K562 (cell line): ENCODE data around the gene RYR3. TPM values are rescaled to one million over a fixed set of nuclear protein-coding genes. Genes with fewer than 3 reads are reported as not detected.
A peak's percentile ranks its signal among the peaks of the same experiment; 100 is the strongest.

Source experiments
- ATAC-seq: fragments of 200-7000 bp; cut with Tn5 transposase; 3 replicates; pipeline ENCODE4 v1.9.1; 2020; ENCODE audit warnings: moderate library complexity
- BruUV-seq: library from RNA; stranded (reverse); fragments of 400-500 nt; replicated peaks from 2 replicates; lab custom pipeline; 2021; lab: Mats Ljungman, UMichigan
- CTCF ChIA-PET: fragments of 300-600 bp; formaldehyde crosslinking; extraction: SDS; loops from one replicate; lab custom pipeline; 2021; ENCODE audit warnings: low intra/inter-chr PET ratio; lab: Yijun Ruan, JAX
- POLR2A ChIA-PET: fragments of 300-600, 350-650 bp; sonication (Branson Sonifier 250); formaldehyde crosslinking; extraction: SDS; loops from one replicate; lab custom pipeline; 2021; ENCODE audit warnings: antibody characterized with exemption, inconsistent platforms; lab: Yijun Ruan, JAX
- DNase-seq, 4 experiments: peaks; one replicate each; pipeline versions ENCODE4 v3.0.0 to v3.0.0-alpha.2; 2011 to 2018; ENCODE audit warnings: low spot score in 3 of 4, mixed read lengths in 3 of 4; ENCODE audit errors: extremely low read depth in 1 of 4
- FAIRE-seq: peaks from 2 replicates; lab custom pipeline; 2011; peaks lifted over from hg19 to GRCh38; lab: Jason Lieb, UNC
- H2AFZ ChIP-seq: 2 replicates; pipeline ENCODE4 v1.6.0; 2011; ENCODE audit warnings: low read depth, low read length, control low read depth, inconsistent platforms
- H3K27ac ChIP-seq: fragments of 200-600 bp; 3 replicates; pipeline ENCODE4 v1.8.0; 2011; ENCODE audit warnings: low read depth, mild to moderate bottlenecking, control low read depth, inconsistent platforms, low read length, moderate library complexity, mixed read lengths; ENCODE audit errors: extremely low read depth
- H3K27me3 ChIP-seq, 2 experiments: fragments of 300-600 bp in 1 of 2; 2 replicates in 1 of 2; 3 replicates in 1 of 2; pipeline versions ENCODE4 v1.6.0 to v1.8.0; 2011; ENCODE audit warnings: inconsistent platforms in 2 of 2, low read length in 2 of 2, mild to moderate bottlenecking in 1 of 2, mixed read lengths in 1 of 2, moderate library complexity in 1 of 2; ENCODE audit not compliant: control insufficient read depth in 2 of 2, insufficient read depth in 2 of 2
- H3K36me3 ChIP-seq: fragments of 300-600 bp; 3 replicates; pipeline ENCODE4 v1.8.0; 2011; ENCODE audit warnings: mild to moderate bottlenecking, low read length, inconsistent platforms; ENCODE audit not compliant: control insufficient read depth, insufficient read depth
- H3K4me1 ChIP-seq, 2 experiments: fragments of 200-600 bp in 1 of 2; replicated peaks in 1 of 2; 2 replicates in 1 of 2; 3 replicates in 1 of 2; pipeline versions ENCODE4 v1.5.1 to v1.8.0; 2011; ENCODE audit warnings: inconsistent platforms in 2 of 2, low read length in 2 of 2, mild to moderate bottlenecking in 1 of 2, mixed read lengths in 1 of 2, moderate library complexity in 1 of 2; ENCODE audit not compliant: control insufficient read depth in 2 of 2, insufficient read depth in 2 of 2
- H3K4me2 ChIP-seq: 2 replicates; pipeline ENCODE4 v1.6.1; 2011; ENCODE audit warnings: low read length, control low read depth, inconsistent platforms, mixed read lengths; ENCODE audit not compliant: insufficient read depth
- H3K4me3 ChIP-seq: fragments of 200-600 bp; sonication (generic), shearing (Covaris generic); 2 replicates; pipeline ENCODE4 v1.5.1; 2016; ENCODE audit warnings: control low read depth, inconsistent platforms
- H3K79me2 ChIP-seq: fragments of 200-600 bp; 3 replicates; pipeline ENCODE4 v1.8.0; 2011; ENCODE audit warnings: low read length, inconsistent platforms; ENCODE audit not compliant: control insufficient read depth, insufficient read depth
- H3K9ac ChIP-seq, 2 experiments: 2 replicates each; pipeline versions ENCODE4 v1.6.0 to v1.6.1; 2011; ENCODE audit warnings: low read depth in 2 of 2, low read length in 2 of 2, control low read depth in 1 of 2, inconsistent platforms in 1 of 2, mild to moderate bottlenecking in 1 of 2, mixed read lengths in 1 of 2; ENCODE audit not compliant: insufficient read depth in 1 of 2
- H3K9me1 ChIP-seq: one replicate; pipeline ENCODE4 v1.6.0; 2011; ENCODE audit warnings: inconsistent platforms, mild to moderate bottlenecking, low read length, moderate library complexity; ENCODE audit not compliant: control insufficient read depth, insufficient read depth
- H3K9me3 ChIP-seq: replicated peaks from 2 replicates; pipeline ENCODE4 v1.5.1; 2011; ENCODE audit warnings: low read depth, low read length, inconsistent platforms; ENCODE audit not compliant: control insufficient read depth, insufficient read depth
- H4K20me1 ChIP-seq: replicated peaks from 2 replicates; pipeline ENCODE4 v1.6.1; 2011; ENCODE audit warnings: low read length, inconsistent platforms, mixed read lengths; ENCODE audit not compliant: control insufficient read depth, insufficient read depth
- ARID3A ChIP-seq: IDR thresholded peaks from 2 replicates; pipeline ENCODE4 v1.6.1; 2012; ENCODE audit warnings: low read depth, low read length, improper control_type of control experiment, borderline replicate concordance
- CREBBP ChIP-seq: IDR thresholded peaks from one replicate; pipeline ENCODE4 v1.6.1; 2012; ENCODE audit warnings: low read depth, mild to moderate bottlenecking, control low read depth, inconsistent platforms, low read length
- HMGN3 ChIP-seq: IDR thresholded peaks from 2 replicates; pipeline ENCODE4 v1.6.1; 2011; ENCODE audit warnings: borderline replicate concordance, low read depth, mild to moderate bottlenecking, mixed read lengths, low read length; ENCODE audit not compliant: insufficient read length; ENCODE audit errors: extremely low read depth
- ILF3 ChIP-seq: fragments of 450-650 bp; IDR thresholded peaks from 2 replicates; pipeline ENCODE4 v1.6.1; 2018; ENCODE audit warnings: antibody characterized with exemption, mild to moderate bottlenecking, moderate library complexity, borderline replicate concordance
- RAD21 ChIP-seq, 2 experiments: fragments of 250-450 bp in 1 of 2; fragments of 450-650 bp in 1 of 2; sonication (Bioruptor Pico) in 1 of 2; formaldehyde crosslinking in 1 of 2; IDR thresholded peaks in 1 of 2; conservative IDR thresholded peaks in 1 of 2; 2 replicates each; pipeline versions ENCODE4 v1.4.0 to v1.8.0; 2020 to 2022; ENCODE audit warnings: mild to moderate bottlenecking in 2 of 2, moderate library complexity in 1 of 2
- REST ChIP-seq, 2 experiments: fragments of 450-650 bp; formaldehyde crosslinking in 1 of 2; IDR thresholded peaks; 2 replicates each; pipeline versions ENCODE4 v1.4.0 to v1.6.1; 2014 to 2020; ENCODE audit warnings: mild to moderate bottlenecking in 2 of 2, borderline replicate concordance in 1 of 2, low read depth in 1 of 2
- TCF7 ChIP-seq: sonication (generic); IDR thresholded peaks from 2 replicates; pipeline ENCODE4 v1.6.1; 2016; ENCODE audit warnings: antibody characterized with exemption, borderline replicate concordance
- WGBS: fragments of 100-300 bp; shearing (Covaris generic); methylation state at CpG from one replicate; pipeline ENCODE4 v1.1.6; 2016; ENCODE audit warnings: low coverage, mixed read lengths; ENCODE audit not compliant: insufficient coverage; ENCODE audit errors: missing lambda C conversion rate; 5-methylcytosine and 5-hydroxymethylcytosine counted together
- in situ Hi-C: fragments of 300-500 bp; cut with MboI; formaldehyde crosslinking; loops from 4 replicates; pipeline ENCODE4 v1.15.0; 2018; ENCODE audit warnings: inconsistent platforms, mixed read lengths
- intact Hi-C: fragments of 100-400 bp; cut with micrococcal nuclease; formaldehyde crosslinking; loops from 2 replicates; pipeline ENCODE4 v1.14.2; 2022
- polyA plus RNA-seq, 8 experiments: library from polyadenylated mRNA; depleted of rRNA in 4 of 8; stranded (reverse) in 5 of 8; unstranded in 3 of 8; fragments of >200 nt; fragmentation: Nextera tagmentation in 2 of 8; fragmentation: Illumina TruSeq in 1 of 8; extraction: Ambion mirVana in 2 of 8; extraction: Trizol in 1 of 8; gene quantifications; 2 replicates each; pipeline versions ENCODE4 v1.2.1 to v1.2.3, GENCODE V29; 2011 to 2014; ENCODE audit warnings: inconsistent platforms in 1 of 8, missing spikeins in 1 of 8
- total RNA-seq, 7 experiments: library from RNA; depleted of rRNA in 6 of 7; stranded (reverse); fragments of >200 nt in 6 of 7; fragmentation: Illumina TruSeq in 2 of 7; extraction: Trizol in 2 of 7; gene quantifications; 2 replicates each; pipeline versions ENCODE4 v1.2.1 to v1.2.3, GENCODE V29; 2011 to 2021; ENCODE audit warnings: low replicate concordance in 1 of 7

Gene RYR3
- total and polyA plus RNA-seq, 9 of the 15 experiments (the other 6 are each of a cell fraction or from before 2014, with no cell fraction given): 0.04 TPM; not detected in 8

- BruUV-seq: no TSS peak
- in situ Hi-C loops (loop anchor here (5.0 kb wide), 1 partner anchor 404 kb away; no protein-coding TSS in a partner anchor), intact Hi-C loops (loop anchor here (1.0 to 10.0 kb wide), 2 partner anchors 322 to 407 kb away; no protein-coding TSS in a partner anchor)
- no peaks in the 10 kb centered on the region for H3K9me3 ChIP-seq
- no peak overlapping the region for H3K4me3 ChIP-seq
- no peak overlapping the region for H2AFZ ChIP-seq
- H3K79me2 ChIP-seq: no peaks in the 10 kb centered on the region
- H3K9ac ChIP-seq: no peak overlapping the region
- H3K4me2 ChIP-seq: no peak overlapping the region
- H3K27me3 ChIP-seq: peaks cover 2 to 7% of the 10 kb centered on the region in 2 experiments; a peak in 2 of 5 replicates
- H3K36me3 ChIP-seq: no peaks in the 10 kb centered on the region
- no peaks in the 10 kb centered on the region for H3K4me1 ChIP-seq
- ChIA-PET POLR2A (interaction anchor here (0.6 kb wide), 2 partner anchors 35 to 408 kb away, joined by 3 read pairs; no protein-coding TSS in a partner anchor), CTCF (interaction anchor here (0.6 to 1.5 kb wide), 3 partner anchors 407 to 412 kb away, joined by 3 to 8 read pairs (median 5); no protein-coding TSS in a partner anchor)
- ATAC-seq (peak; percentile 89), DNase-seq (peak; percentile 47 to 64 (median 50)), FAIRE-seq (no peak)
- H4K20me1 ChIP-seq: no peaks in the 10 kb centered on the region
- WGBS: 2% methylated on average over 7 of the region's 7 CpGs
- H3K27ac ChIP-seq: no peak overlapping the region
- H3K9me1 ChIP-seq: no peaks in the 10 kb centered on the region
- no peak for TF ChIP-seq ILF3
- TF ChIP-seq REST (IDR thresholded peaks at IDR 0.05; ENCODE audit: borderline replicate concordance): peak; percentile 69; the same call in 1 of the 2 replicates
- no peak for TF ChIP-seq REST (CRISPR knock-in tag; IDR thresholded peaks at IDR 0.05; ENCODE audit: low read depth)
- peak; percentile 74 to 81 for TF ChIP-seq RAD21 (CRISPR knock-in tag; conservative IDR thresholded peaks at IDR 0.05 in 1 of 2, IDR thresholded peaks at IDR 0.05 in 1 of 2)
- TF ChIP-seq ARID3A: 0 out of 2 replicates have a peak, but pooled peaks have one; percentile 48
- no peak for TF ChIP-seq CREBBP
- no peak for TF ChIP-seq TCF7
- TF ChIP-seq HMGN3: no peak
These were observed 18.0 kb upstream of the RYR3 start for GRCh38 chr15:33292717-33293307.
